ENCODE results near the gene LGR5.

DNA sequence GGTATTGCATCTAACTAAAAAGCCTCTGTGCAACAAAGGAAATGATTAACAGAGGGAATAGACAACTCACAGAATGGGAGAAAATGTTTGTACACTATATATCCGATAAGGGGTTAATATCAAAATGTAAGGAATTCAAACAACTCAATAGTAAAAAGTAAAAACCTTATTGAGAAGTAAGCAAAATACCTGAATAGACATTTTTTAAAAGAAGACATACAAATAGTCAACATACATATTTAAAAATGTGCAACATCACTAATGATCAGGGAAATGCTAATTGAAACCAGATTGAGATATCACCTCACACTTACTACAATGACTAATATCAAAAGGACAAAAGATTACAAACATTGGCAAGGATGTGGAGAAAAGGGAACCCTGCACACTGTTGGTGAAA, 31.9 kb upstream of the LGR5 start:
- no peak for TF ChIP-seq CTCF (conservative IDR thresholded peaks at IDR 0.05 in 1 of 2, IDR thresholded peaks at IDR 0.05 in 1 of 2; ENCODE audit: low read depth in 1 of 2, low read length in 2 of 2)
- no peak for TF ChIP-seq EZH2 (IDR thresholded peaks at IDR 0.05; ENCODE audit: low read length, missing control alignments)
